Stomach (tissue), 4 donors: ENCODE measurements around the gene SLFN12L.

Source experiments
- CTCF ChIP-seq, 7 experiments: fragments of 450-650 bp in 4 of 7; fragments of 200-600 bp in 3 of 7; sonication (generic) in 3 of 7; IDR thresholded peaks; one replicate each; pipeline ENCODE4 v1.5.1; 2016 to 2019; ENCODE audit warnings: antibody characterized with exemption in 7 of 7, control low read depth in 2 of 7, mild to moderate bottlenecking in 1 of 7
- POLR2A ChIP-seq, 4 donors: fragments of 450-650 bp; IDR thresholded peaks; one replicate each; pipeline ENCODE4 v1.6.1; 2016; ENCODE audit warnings: antibody characterized with exemption in 4 of 4, control low read depth in 2 of 4, mild to moderate bottlenecking in 1 of 4, moderate library complexity in 1 of 4

- TF ChIP-seq CTCF (IDR thresholded peaks at IDR 0.05) (no peak), POLR2A (IDR thresholded peaks at IDR 0.05) (no peak)
Measured at GRCh38 chr17:35468475-35468874, 69.0 kb downstream of the SLFN12L start.
